ENCODE results near the gene ADAMTSL1.

The ADAMTSL1 gene

GRCh38 chr9:18638371-18639249 is 164.7 kb downstream of the ADAMTSL1 start:
- H3K27me3 ChIP-seq (ENCODE audit: control insufficient read depth, insufficient read depth, low read length), result no peaks in the 10 kb centered on the region
- no peak overlapping the region for H3K4me2 ChIP-seq (ENCODE audit: low read length)
- H3K36me3 ChIP-seq (ENCODE audit: insufficient read depth, low read length), result peaks cover 45% of the 10 kb centered on the region
- no peak overlapping the region for H3K9ac ChIP-seq (ENCODE audit: low read depth, low read length)
- peaks cover 32% of the 10 kb centered on the region for H3K4me1 ChIP-seq (ENCODE audit: control insufficient read depth, insufficient read depth, low read length)
- H3K4me3 ChIP-seq (ENCODE audit: low read length), result no peak overlapping the region
- no peaks in the 10 kb centered on the region for H3K9me3 ChIP-seq (replicated peaks; ENCODE audit: low read length)

GRCh38 chr9:18639911-18640310 is 166.0 kb downstream of the ADAMTSL1 start:
- Histone ChIP-seq H3K4me3 (ENCODE audit: low read length) (no peak overlapping the region), H3K27me3 (ENCODE audit: control insufficient read depth, insufficient read depth, low read length) (no peaks in the 10 kb centered on the region), H3K36me3 (ENCODE audit: insufficient read depth, low read length) (peaks cover 45% of the 10 kb centered on the region), H3K9me3 (replicated peaks; ENCODE audit: low read length) (no peaks in the 10 kb centered on the region), H3K4me2 (ENCODE audit: low read length) (no peak overlapping the region), H3K9ac (ENCODE audit: low read depth, low read length) (no peak overlapping the region), H3K4me1 (ENCODE audit: control insufficient read depth, insufficient read depth, low read length) (peaks cover 24% of the 10 kb centered on the region)

- Histone ChIP-seq H3K27me3 (ENCODE audit: control insufficient read depth, insufficient read depth, low read length) (no peaks in the 10 kb centered on the region), H3K36me3 (ENCODE audit: insufficient read depth, low read length) (peaks cover 45% of the 10 kb centered on the region), H3K9me3 (replicated peaks; ENCODE audit: low read length) (no peaks in the 10 kb centered on the region), H3K4me2 (ENCODE audit: low read length) (peak overlapping the region; percentile 27), H3K4me1 (ENCODE audit: control insufficient read depth, insufficient read depth, low read length) (peaks cover 12% of the 10 kb centered on the region), H3K9ac (ENCODE audit: low read depth, low read length) (peak overlapping the region; percentile 52), H3K4me3 (ENCODE audit: low read length) (no peak overlapping the region)
Observed at GRCh38 chr9:18658804-18659705, 185.1 kb downstream of the ADAMTSL1 start.

GRCh38 chr9:18660001-18660400 is 186.0 kb downstream of the ADAMTSL1 start:
- Histone ChIP-seq H3K4me3 (ENCODE audit: low read length) (no peak overlapping the region), H3K27me3 (ENCODE audit: control insufficient read depth, insufficient read depth, low read length) (no peaks in the 10 kb centered on the region), H3K9me3 (replicated peaks; ENCODE audit: low read length) (no peaks in the 10 kb centered on the region), H3K9ac (ENCODE audit: low read depth, low read length) (no peak overlapping the region), H3K4me1 (ENCODE audit: control insufficient read depth, insufficient read depth, low read length) (peaks cover 12% of the 10 kb centered on the region), H3K4me2 (ENCODE audit: low read length) (no peak overlapping the region), H3K36me3 (ENCODE audit: insufficient read depth, low read length) (peaks cover 42% of the 10 kb centered on the region)

GRCh38 chr9:18662320-18662719 is 188.4 kb downstream of the ADAMTSL1 start:
- no peaks in the 10 kb centered on the region for H3K9me3 ChIP-seq (replicated peaks; ENCODE audit: low read length)
- H3K4me3 ChIP-seq (ENCODE audit: low read length), result no peak overlapping the region
- no peaks in the 10 kb centered on the region for H3K27me3 ChIP-seq (ENCODE audit: control insufficient read depth, insufficient read depth, low read length)
- H3K36me3 ChIP-seq (ENCODE audit: insufficient read depth, low read length), result peaks cover 42% of the 10 kb centered on the region
- peaks cover 29% of the 10 kb centered on the region for H3K4me1 ChIP-seq (ENCODE audit: control insufficient read depth, insufficient read depth, low read length)
- H3K4me2 ChIP-seq (ENCODE audit: low read length), result no peak overlapping the region
- no peak overlapping the region for H3K9ac ChIP-seq (ENCODE audit: low read depth, low read length)

- Histone ChIP-seq H3K27me3 (ENCODE audit: control insufficient read depth, insufficient read depth, low read length) (no peaks in the 10 kb centered on the region), H3K9ac (ENCODE audit: low read depth, low read length) (no peak overlapping the region), H3K4me1 (ENCODE audit: control insufficient read depth, insufficient read depth, low read length) (peaks cover 20% of the 10 kb centered on the region), H3K4me2 (ENCODE audit: low read length) (no peak overlapping the region), H3K4me3 (ENCODE audit: low read length) (no peak overlapping the region), H3K9me3 (replicated peaks; ENCODE audit: low read length) (no peaks in the 10 kb centered on the region), H3K36me3 (ENCODE audit: insufficient read depth, low read length) (peaks cover 46% of the 10 kb centered on the region)
Observed at GRCh38 chr9:18665947-18666346, 192.0 kb downstream of the ADAMTSL1 start.

- H3K27me3 ChIP-seq (ENCODE audit: control insufficient read depth, insufficient read depth, low read length), result no peaks in the 10 kb centered on the region
- H3K4me3 ChIP-seq (ENCODE audit: low read length), result no peak overlapping the region
- H3K4me1 ChIP-seq (ENCODE audit: control insufficient read depth, insufficient read depth, low read length), result peaks cover 20% of the 10 kb centered on the region
- no peaks in the 10 kb centered on the region for H3K9me3 ChIP-seq (replicated peaks; ENCODE audit: low read length)
- H3K9ac ChIP-seq (ENCODE audit: low read depth, low read length), result no peak overlapping the region
- peaks cover 43% of the 10 kb centered on the region for H3K36me3 ChIP-seq (ENCODE audit: insufficient read depth, low read length)
- H3K4me2 ChIP-seq (ENCODE audit: low read length), result no peak overlapping the region
Observed at GRCh38 chr9:18666348-18666747, 192.4 kb downstream of the ADAMTSL1 start.

- Histone ChIP-seq H3K9ac (ENCODE audit: low read depth, low read length) (no peak overlapping the region), H3K4me3 (ENCODE audit: low read length) (no peak overlapping the region)
Observed at GRCh38 chr9:18666986-18667772, 193.2 kb downstream of the ADAMTSL1 start.

GRCh38 chr9:18668944-18669343 is 195.0 kb downstream of the ADAMTSL1 start:
- H3K9ac ChIP-seq (ENCODE audit: low read depth, low read length), result no peak overlapping the region

More at GRCh38 chr9:18666986-18667772, 193.2 kb downstream of the ADAMTSL1 start:
- Histone ChIP-seq H3K36me3 (ENCODE audit: insufficient read depth, low read length) (peaks cover 40% of the 10 kb centered on the region), H3K9me3 (replicated peaks; ENCODE audit: low read length) (no peaks in the 10 kb centered on the region), H3K27me3 (ENCODE audit: control insufficient read depth, insufficient read depth, low read length) (no peaks in the 10 kb centered on the region), H3K4me1 (ENCODE audit: control insufficient read depth, insufficient read depth, low read length) (peaks cover 22% of the 10 kb centered on the region), H3K4me2 (ENCODE audit: low read length) (no peak overlapping the region)

GRCh38 chr9:18672706-18673105 is 198.8 kb downstream of the ADAMTSL1 start:
- Histone ChIP-seq H3K9me3 (replicated peaks; ENCODE audit: low read length) (no peaks in the 10 kb centered on the region), H3K4me1 (ENCODE audit: control insufficient read depth, insufficient read depth, low read length) (peaks cover 17% of the 10 kb centered on the region), H3K4me2 (ENCODE audit: low read length) (no peak overlapping the region), H3K9ac (ENCODE audit: low read depth, low read length) (no peak overlapping the region), H3K27me3 (ENCODE audit: control insufficient read depth, insufficient read depth, low read length) (no peaks in the 10 kb centered on the region), H3K36me3 (ENCODE audit: insufficient read depth, low read length) (peaks cover 41% of the 10 kb centered on the region), H3K4me3 (ENCODE audit: low read length) (no peak overlapping the region)

More at GRCh38 chr9:18668944-18669343, 195.0 kb downstream of the ADAMTSL1 start:
- H3K27me3 ChIP-seq (ENCODE audit: control insufficient read depth, insufficient read depth, low read length), result no peaks in the 10 kb centered on the region
- H3K4me3 ChIP-seq (ENCODE audit: low read length), result no peak overlapping the region
- H3K4me1 ChIP-seq (ENCODE audit: control insufficient read depth, insufficient read depth, low read length), result peaks cover 25% of the 10 kb centered on the region
- H3K36me3 ChIP-seq (ENCODE audit: insufficient read depth, low read length), result peaks cover 43% of the 10 kb centered on the region
- H3K4me2 ChIP-seq (ENCODE audit: low read length), result no peak overlapping the region
- H3K9me3 ChIP-seq (replicated peaks; ENCODE audit: low read length), result no peaks in the 10 kb centered on the region

- Histone ChIP-seq H3K36me3 (ENCODE audit: insufficient read depth, low read length) (peaks cover 43% of the 10 kb centered on the region), H3K4me3 (ENCODE audit: low read length) (no peak overlapping the region), H3K9me3 (replicated peaks; ENCODE audit: low read length) (no peaks in the 10 kb centered on the region), H3K4me1 (ENCODE audit: control insufficient read depth, insufficient read depth, low read length) (peaks cover 17% of the 10 kb centered on the region), H3K27me3 (ENCODE audit: control insufficient read depth, insufficient read depth, low read length) (no peaks in the 10 kb centered on the region), H3K9ac (ENCODE audit: low read depth, low read length) (no peak overlapping the region), H3K4me2 (ENCODE audit: low read length) (no peak overlapping the region)
Observed at GRCh38 chr9:18673179-18673578, 199.2 kb downstream of the ADAMTSL1 start.
